Measurements from ENCODE around the gene LRFN4.

Gene LRFN4

DNA sequence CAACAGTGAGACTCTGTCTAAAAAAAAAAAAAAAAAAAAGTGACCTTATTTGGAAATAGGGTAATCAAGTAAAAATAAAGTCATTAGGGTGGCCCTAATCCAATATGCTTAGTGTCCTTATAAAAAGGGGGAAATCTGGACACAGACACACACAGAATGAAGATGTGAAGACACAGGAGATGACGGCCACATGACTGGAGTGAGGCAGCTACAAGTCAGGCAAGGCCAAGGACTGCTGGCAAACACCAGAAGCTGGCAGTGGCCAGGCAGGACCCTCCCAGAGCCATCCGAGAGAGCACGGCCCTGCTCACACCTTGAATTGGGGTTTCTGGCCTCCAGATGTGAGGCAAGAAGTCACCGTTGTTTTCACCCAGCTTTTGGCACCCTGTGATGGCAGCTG, 28.6 kb downstream of the LRFN4 start:
- no peak overlapping the region for H3K4me3 ChIP-seq (ENCODE audit: low read depth, low read length)
- TF ChIP-seq, protein P1, sequence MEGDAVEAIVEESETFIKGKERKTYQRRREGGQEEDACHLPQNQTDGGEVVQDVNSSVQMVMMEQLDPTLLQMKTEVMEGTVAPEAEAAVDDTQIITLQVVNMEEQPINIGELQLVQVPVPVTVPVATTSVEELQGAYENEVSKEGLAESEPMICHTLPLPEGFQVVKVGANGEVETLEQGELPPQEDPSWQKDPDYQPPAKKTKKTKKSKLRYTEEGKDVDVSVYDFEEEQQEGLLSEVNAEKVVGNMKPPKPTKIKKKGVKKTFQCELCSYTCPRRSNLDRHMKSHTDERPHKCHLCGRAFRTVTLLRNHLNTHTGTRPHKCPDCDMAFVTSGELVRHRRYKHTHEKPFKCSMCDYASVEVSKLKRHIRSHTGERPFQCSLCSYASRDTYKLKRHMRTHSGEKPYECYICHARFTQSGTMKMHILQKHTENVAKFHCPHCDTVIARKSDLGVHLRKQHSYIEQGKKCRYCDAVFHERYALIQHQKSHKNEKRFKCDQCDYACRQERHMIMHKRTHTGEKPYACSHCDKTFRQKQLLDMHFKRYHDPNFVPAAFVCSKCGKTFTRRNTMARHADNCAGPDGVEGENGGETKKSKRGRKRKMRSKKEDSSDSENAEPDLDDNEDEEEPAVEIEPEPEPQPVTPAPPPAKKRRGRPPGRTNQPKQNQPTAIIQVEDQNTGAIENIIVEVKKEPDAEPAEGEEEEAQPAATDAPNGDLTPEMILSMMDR (IDR thresholded peaks at IDR 0.05; ENCODE audit: low read depth, low read length), result no peak

DNA sequence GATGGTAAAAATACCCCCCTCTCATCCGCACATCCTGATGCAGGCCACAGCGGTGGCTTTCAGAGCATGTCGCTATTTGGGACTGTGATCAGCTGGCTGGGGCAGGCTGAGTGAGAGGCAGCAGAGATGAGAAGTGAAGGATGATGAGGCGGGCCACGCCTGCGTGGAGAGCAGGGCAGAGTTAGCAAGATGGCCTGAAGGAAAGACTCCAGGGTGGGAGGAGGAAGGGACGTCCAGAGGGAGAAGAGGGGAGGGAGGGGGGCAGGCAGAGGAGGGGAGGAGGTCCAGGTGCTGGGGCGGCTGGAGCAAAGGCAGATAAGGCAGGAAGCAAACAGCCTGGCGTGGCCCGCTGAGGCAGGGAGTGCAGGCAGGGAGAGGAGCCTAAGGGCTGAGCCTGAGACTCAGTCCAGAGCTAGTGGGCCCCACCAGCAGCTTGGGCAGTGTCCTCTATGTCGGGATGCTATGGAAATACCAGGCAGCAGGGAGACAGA, 29.1 kb downstream of the LRFN4 start:
- TF ChIP-seq, protein P1 (IDR thresholded peaks at IDR 0.05; ENCODE audit: low read depth, low read length), result no peak
- H3K4me3 ChIP-seq (ENCODE audit: low read depth, low read length), result no peak overlapping the region

DNA sequence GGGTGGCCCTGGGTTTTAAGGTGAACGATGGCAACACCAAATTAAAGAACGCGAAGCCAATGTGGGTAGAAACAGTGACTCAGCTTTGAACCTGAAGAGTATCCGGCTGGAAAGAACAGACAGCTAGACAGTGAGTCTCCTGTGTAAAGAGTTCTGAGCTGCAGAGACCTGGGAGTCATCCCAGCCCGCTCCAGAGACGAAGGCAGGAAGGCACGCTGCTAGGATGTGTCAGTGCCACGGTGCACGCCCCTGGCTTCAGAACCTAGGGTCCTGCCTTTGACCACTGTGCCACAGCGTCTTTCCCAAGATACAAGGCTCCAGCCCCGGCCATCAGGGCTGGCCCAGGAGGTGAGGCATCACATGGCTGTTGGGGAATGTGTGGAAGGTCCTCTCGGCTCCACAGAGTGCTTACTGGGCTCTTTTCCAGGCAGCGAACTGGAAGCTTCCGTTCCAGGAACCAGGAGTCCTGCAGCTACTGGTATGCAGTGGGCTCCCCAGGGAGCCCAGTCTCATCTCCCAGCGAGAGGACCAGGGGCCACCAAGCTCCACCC, 29.9 kb downstream of the LRFN4 start:
- H3K4me3 ChIP-seq (ENCODE audit: low read depth, low read length), result no peak overlapping the region
- TF ChIP-seq, protein P1 (IDR thresholded peaks at IDR 0.05; ENCODE audit: low read depth, low read length), result no peak

DNA sequence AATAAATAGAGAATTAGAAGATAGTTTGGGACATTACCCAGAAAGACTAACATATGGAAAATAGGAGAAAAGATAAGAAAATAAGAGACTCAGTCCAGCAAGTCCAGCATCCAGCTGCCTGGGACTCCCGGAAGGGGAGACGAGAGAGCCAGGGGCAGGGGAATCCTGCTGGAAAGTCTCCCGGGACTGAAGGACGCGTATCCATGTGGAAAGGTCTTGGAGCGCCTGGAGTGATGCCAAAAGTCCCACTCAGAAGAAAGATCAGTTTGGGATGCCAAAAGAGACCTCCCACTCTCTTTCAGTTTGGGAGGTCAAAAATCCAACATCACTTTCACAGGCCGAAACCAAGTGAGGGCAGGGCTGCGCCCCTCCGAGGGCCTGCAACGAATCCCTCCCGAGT, 30.7 kb downstream of the LRFN4 start:
- TF ChIP-seq, protein P1 (IDR thresholded peaks at IDR 0.05; ENCODE audit: low read depth, low read length), result no peak
- no peak overlapping the region for H3K4me3 ChIP-seq (ENCODE audit: low read depth, low read length)

DNA sequence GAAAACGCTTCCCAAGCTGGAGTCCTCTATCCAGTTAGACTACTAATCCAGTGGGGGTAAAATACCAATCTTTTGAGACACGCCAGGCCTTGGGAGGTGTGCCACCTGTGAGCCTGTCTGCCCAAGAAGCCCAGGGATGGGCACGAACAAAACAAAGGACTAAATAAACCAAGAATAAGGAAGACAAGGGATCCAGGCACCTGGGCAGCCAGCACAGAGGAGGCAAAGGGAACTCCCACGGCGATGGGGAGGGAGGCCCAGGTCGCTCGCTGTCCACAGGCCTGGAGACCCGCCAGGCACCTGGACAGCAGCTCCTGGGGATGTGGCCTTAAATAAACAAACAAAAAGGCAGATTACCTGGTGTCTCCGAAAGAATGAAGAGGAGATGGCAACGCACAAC, 31.4 kb downstream of the LRFN4 start:
- no peak overlapping the region for H3K4me3 ChIP-seq (ENCODE audit: low read depth, low read length)
- TF ChIP-seq, protein P1 (IDR thresholded peaks at IDR 0.05; ENCODE audit: low read depth, low read length), result no peak

DNA sequence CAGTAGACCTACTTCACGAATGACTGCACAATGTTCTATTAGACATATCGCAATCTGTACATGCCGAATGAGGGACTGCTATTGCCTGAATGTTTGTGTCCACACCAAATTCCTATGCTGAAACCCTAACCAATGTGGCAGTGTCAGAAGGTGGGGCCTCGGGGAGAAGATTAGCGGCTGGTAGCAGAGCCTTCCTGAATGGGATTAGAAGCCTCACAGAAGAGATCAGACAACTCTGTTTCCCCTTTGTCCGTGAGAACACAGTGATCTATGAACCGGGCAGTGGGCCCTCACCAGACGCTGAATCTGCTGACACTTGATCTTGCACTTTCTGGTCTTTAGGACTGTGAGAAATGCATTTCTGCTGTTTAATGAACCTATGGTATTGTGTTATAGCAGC, 33.1 kb downstream of the LRFN4 start:
- TF ChIP-seq, protein P1 (IDR thresholded peaks at IDR 0.05; ENCODE audit: low read depth, low read length), result no peak

DNA sequence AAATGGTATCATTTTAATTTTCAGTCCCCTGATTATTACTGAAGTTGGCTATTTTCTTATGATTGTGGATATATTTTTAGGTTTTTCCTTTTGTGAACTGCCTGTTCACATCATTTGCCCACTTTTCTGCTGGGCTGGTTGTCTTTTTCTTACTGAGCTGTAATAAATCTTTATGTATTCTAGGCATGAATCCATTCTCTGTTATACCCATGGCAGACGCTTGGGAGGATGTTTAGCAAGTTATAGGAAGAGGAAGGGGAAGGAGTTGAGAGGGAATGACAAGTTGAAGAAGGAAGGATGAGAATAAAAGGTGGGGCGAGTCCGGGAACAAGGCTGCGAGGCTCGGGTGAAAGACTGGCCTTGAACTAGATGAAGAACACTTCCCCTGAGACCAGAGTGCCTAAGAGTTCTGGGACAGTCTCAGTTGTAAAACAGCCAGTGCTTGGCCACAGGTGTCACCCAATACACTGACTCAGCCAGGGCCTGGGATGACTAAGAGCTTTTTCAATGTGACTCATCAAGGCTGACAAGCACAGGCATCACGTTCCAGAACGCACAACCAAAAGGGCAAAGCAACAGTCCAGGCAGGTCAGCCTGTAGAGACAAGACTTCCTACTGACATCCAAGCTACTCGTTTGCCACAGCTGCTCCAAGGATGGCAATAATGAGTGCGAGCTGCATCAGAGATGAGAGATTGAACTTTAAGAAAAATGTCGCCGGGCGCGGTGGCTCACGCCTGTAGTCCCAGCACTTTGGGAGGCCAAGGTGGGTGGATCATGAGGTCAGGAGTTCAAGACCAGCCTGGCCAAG, 35.2 kb downstream of the LRFN4 start:
- TF ChIP-seq, protein P1 (IDR thresholded peaks at IDR 0.05; ENCODE audit: low read depth, low read length), result no peak
- H3K4me3 ChIP-seq (ENCODE audit: low read depth, low read length), result no peak overlapping the region

More for the DNA sequence above, 33.1 kb downstream of the LRFN4 start:
- no peak overlapping the region for H3K4me3 ChIP-seq (ENCODE audit: low read depth, low read length)

Data from WI38 (cell line).